Fibroblast of lung (primary cell): Measurements from ENCODE around the gene RUBCNL. TPM values are rescaled to one million over a fixed set of nuclear protein-coding genes. Genes with fewer than 3 reads are reported as not detected.
A peak's percentile ranks its signal among the peaks of the same experiment; 100 is the strongest.

ENCODE experiments used
- DNase-seq, 2 donors: peaks; one replicate each; pipeline versions ENCODE4 v3.0.0 to v3.0.0-alpha.2; 2010; ENCODE audit warnings: low read depth in 2 of 2
- H2AFZ ChIP-seq: 2 replicates; pipeline ENCODE4 v1.5.1; 2012; ENCODE audit warnings: low read length, control low read depth, inconsistent platforms
- H3K27ac ChIP-seq: 2 replicates; pipeline ENCODE4 v1.5.1; 2011; ENCODE audit warnings: low read length, control low read depth; ENCODE audit not compliant: insufficient read depth
- H3K27me3 ChIP-seq: 2 replicates; pipeline ENCODE4 v1.5.1; 2011; ENCODE audit warnings: mild to moderate bottlenecking, low read length; ENCODE audit not compliant: control insufficient read depth, insufficient read depth
- H3K36me3 ChIP-seq: 2 replicates; pipeline ENCODE4 v1.5.1; 2011; ENCODE audit warnings: low read length; ENCODE audit not compliant: control insufficient read depth, insufficient read depth
- H3K4me1 ChIP-seq: 2 replicates; pipeline ENCODE4 v1.5.1; 2011; ENCODE audit warnings: low read length; ENCODE audit not compliant: control insufficient read depth, insufficient read depth; ENCODE audit errors: extremely low read depth
- H3K4me2 ChIP-seq: 2 replicates; pipeline ENCODE4 v1.5.1; 2011; ENCODE audit warnings: low read length, control low read depth; ENCODE audit not compliant: insufficient read depth; ENCODE audit errors: extremely low read depth
- H3K4me3 ChIP-seq, 4 experiments: fragments of 200-600 bp in 1 of 4; sonication (generic) in 1 of 4; replicated peaks in 1 of 4; 2 replicates each; pipeline ENCODE4 v1.5.1; 2011 to 2016; ENCODE audit warnings: low read length in 4 of 4, low read depth in 3 of 4, mild to moderate bottlenecking in 3 of 4, control low read depth in 2 of 4, inconsistent platforms in 1 of 4, mixed read lengths in 1 of 4; ENCODE audit not compliant: insufficient read depth in 1 of 4; ENCODE audit errors: control extremely low read depth in 1 of 4
- H3K79me2 ChIP-seq: 2 replicates; pipeline ENCODE4 v1.5.1; 2012; ENCODE audit warnings: mild to moderate bottlenecking, low read length, inconsistent platforms; ENCODE audit not compliant: control insufficient read depth, insufficient read depth
- H3K9ac ChIP-seq: 2 replicates; pipeline ENCODE4 v1.5.1; 2011; ENCODE audit warnings: mild to moderate bottlenecking, low read length, control low read depth; ENCODE audit not compliant: insufficient read depth
- H3K9me3 ChIP-seq: 2 replicates; pipeline ENCODE4 v1.5.1; 2012; ENCODE audit warnings: low read depth, low read length; ENCODE audit not compliant: control insufficient read depth, insufficient read depth
- H4K20me1 ChIP-seq: 2 replicates; pipeline ENCODE4 v1.5.1; 2011; ENCODE audit warnings: low read length; ENCODE audit not compliant: control insufficient read depth, insufficient read depth; ENCODE audit errors: extremely low read depth
- CTCF ChIP-seq, 2 donors: IDR thresholded peaks in 1 of 2; conservative IDR thresholded peaks in 1 of 2; 1 replicate in 1 of 2; 2 replicates in 1 of 2; pipeline ENCODE4 v1.5.1; 2011 to 2012; ENCODE audit warnings: low read length in 2 of 2, control low read depth in 1 of 2, inconsistent platforms in 1 of 2, low read depth in 1 of 2, mild to moderate bottlenecking in 1 of 2
- EZH2 ChIP-seq: IDR thresholded peaks from 2 replicates; pipeline ENCODE4 v1.5.1; 2012; ENCODE audit warnings: low read length, control low read depth, mild to moderate bottlenecking; ENCODE audit errors: missing control alignments
- polyA plus RNA-seq, 2 donors: library from polyadenylated mRNA; depleted of rRNA in 1 of 2; stranded (reverse) in 1 of 2; unstranded in 1 of 2; fragments of >200 nt; gene quantifications; 2 replicates each; pipeline ENCODE4 v1.2.1, GENCODE V29; 2011 to 2012; ENCODE audit warnings: missing spikeins in 1 of 2
- total RNA-seq: library from RNA; depleted of rRNA; stranded (reverse); fragments of >200 nt; gene quantifications from 2 replicates; pipeline ENCODE4 v1.2.1, GENCODE V29; 2014

Gene RUBCNL
- total and polyA plus RNA-seq, 2 donors (not counting 1 experiment from before 2014, with no cell fraction given): 0.70 to 3.6 TPM

DNA sequence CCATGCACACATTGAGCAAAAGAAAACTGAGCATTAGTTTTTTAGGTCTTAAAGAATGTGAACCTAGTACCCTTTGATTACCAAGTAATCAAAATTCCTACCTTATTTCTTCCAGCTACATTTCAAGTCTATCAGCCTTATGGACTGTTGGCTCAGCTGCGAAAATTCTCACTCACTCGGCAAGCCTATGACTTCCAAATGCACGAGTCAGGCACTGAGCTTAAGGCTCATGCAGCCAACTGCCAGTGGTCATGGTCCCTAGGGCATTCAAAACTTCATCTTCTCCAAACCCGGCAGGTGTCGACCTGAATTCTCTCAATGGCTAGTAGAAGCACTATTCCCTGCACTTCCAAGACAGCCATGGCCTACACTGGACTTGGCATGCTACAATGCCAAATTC, 41.2 kb downstream of the RUBCNL start:
- Histone ChIP-seq H3K36me3 (no peaks in the 10 kb centered on the region), H3K27me3 (no peaks in the 10 kb centered on the region), H4K20me1 (no peaks in the 10 kb centered on the region), H3K9ac (no peak overlapping the region), H3K27ac (no peak overlapping the region), H3K9me3 (no peaks in the 10 kb centered on the region), H3K4me1 (no peaks in the 10 kb centered on the region), H2AFZ (no peak overlapping the region), H3K4me2 (no peak overlapping the region), H3K4me3 (no peak overlapping the region), H3K79me2 (no peaks in the 10 kb centered on the region)
- no peak for DNase-seq
- TF ChIP-seq CTCF (conservative IDR thresholded peaks at IDR 0.05 in 1 of 2, IDR thresholded peaks at IDR 0.05 in 1 of 2; ENCODE audit: low read depth in 1 of 2, low read length in 2 of 2): no peak
- no peak for TF ChIP-seq EZH2

DNA sequence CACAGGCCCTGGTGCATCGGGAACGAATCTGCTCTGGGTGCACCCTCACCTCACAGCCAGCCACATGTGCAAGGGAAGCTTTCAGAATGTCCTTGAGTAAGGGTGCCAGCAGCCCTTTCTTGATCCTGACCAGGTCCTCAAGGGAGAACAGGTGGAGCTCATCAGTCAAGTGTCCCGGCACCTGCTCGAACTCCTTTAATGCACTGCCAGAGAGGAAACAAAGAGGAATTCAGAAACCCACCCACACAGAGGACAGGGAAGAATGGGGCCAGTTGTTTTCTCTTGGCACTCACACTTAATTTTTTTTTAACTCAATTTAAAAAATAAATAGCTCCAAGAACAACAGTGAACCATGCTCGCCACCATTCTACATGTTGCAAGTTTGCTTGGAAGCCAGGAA, 41.7 kb downstream of the RUBCNL start:
- Histone ChIP-seq H4K20me1 (no peaks in the 10 kb centered on the region), H3K4me1 (peaks cover 3% of the 10 kb centered on the region), H3K27ac (no peak overlapping the region), H3K9ac (no peak overlapping the region), H3K79me2 (no peaks in the 10 kb centered on the region), H3K9me3 (no peaks in the 10 kb centered on the region), H3K4me2 (no peak overlapping the region), H2AFZ (no peak overlapping the region), H3K4me3 (no peak overlapping the region), H3K36me3 (no peaks in the 10 kb centered on the region), H3K27me3 (no peaks in the 10 kb centered on the region)
- TF ChIP-seq CTCF (conservative IDR thresholded peaks at IDR 0.05 in 1 of 2, IDR thresholded peaks at IDR 0.05 in 1 of 2; ENCODE audit: low read depth in 1 of 2, low read length in 2 of 2) (no peak), EZH2 (no peak)
- peak in 1 of 2 donors; percentile 30 for DNase-seq

DNA sequence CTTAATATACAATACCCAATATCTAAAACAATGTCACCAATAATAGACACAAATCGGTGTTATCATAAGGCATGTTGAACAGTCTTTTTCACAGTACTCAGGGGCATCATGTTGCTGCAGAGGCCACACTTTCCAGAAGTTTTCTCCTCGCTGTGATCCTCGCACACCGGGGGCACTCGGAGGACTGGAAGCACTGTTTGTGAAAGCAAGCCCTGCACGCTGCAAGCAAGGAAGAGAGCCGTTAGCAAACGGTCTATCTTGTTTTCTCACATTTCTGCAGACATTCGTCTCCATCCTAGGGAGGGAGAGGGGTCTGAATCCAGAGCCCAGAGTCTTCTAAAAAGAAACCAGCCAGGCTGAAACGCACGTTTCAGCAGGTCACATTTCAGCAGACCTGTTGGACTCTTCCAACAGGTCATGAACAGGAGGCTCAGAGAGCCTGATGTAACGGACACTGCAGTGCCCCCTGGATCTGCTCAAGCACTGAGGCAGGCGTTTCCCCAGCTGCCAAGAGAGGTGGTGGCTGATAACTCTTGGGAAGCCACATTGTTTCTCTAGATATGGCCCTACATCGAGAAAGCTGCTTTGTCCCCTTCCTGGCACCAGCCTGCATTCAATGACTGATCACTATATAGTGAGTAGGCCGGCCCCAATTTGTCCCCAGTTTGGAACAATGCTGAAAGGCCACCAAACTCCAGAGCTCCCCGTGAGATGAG, 43.6 kb downstream of the RUBCNL start:
- no peak overlapping the region for H3K4me2 ChIP-seq
- H3K4me3 ChIP-seq: no peak overlapping the region
- H3K9me3 ChIP-seq: no peaks in the 10 kb centered on the region
- no peaks in the 10 kb centered on the region for H3K36me3 ChIP-seq
- DNase-seq: no peak
- TF ChIP-seq CTCF (conservative IDR thresholded peaks at IDR 0.05 in 1 of 2, IDR thresholded peaks at IDR 0.05 in 1 of 2; ENCODE audit: low read depth in 1 of 2, low read length in 2 of 2) (no peak), EZH2 (no peak)
- no peak overlapping the region for H3K27ac ChIP-seq
- H4K20me1 ChIP-seq: no peaks in the 10 kb centered on the region
- no peaks in the 10 kb centered on the region for H3K27me3 ChIP-seq
- H2AFZ ChIP-seq: no peak overlapping the region
- H3K79me2 ChIP-seq: no peaks in the 10 kb centered on the region
- H3K9ac ChIP-seq: no peak overlapping the region
- peaks cover 3% of the 10 kb centered on the region for H3K4me1 ChIP-seq
